GM18858 (cell line): Measurements from ENCODE around the gene MND1.

Source experiments
- ATAC-seq: cut with Tn5 transposase; IDR thresholded peaks from one replicate; pipeline ENCODE4 v1.9.1; 2021; ENCODE audit not compliant: unreplicated experiment

Gene MND1

GRCh38 chr4:153344131-153345011 is at the start of gene MND1:
Gene MND1 (plus strand): TSS chr4:153344688. CDS start chr4:153344738, 50 bp downstream.
- ATAC-seq, result peak; percentile 61

- no peak for ATAC-seq
Observed at GRCh38 chr4:153295131-153295755, 49.2 kb upstream of the MND1 start.

GRCh38 chr4:153296040-153296823 is 48.3 kb upstream of the MND1 start:
- no peak for ATAC-seq

- ATAC-seq, result no peak
Observed at GRCh38 chr4:153297116-153297515, 47.4 kb upstream of the MND1 start.

GRCh38 chr4:153310793-153311192 is 33.7 kb upstream of the MND1 start:
- ATAC-seq, result no peak

GRCh38 chr4:153314915-153315314 is 29.6 kb upstream of the MND1 start:
- no peak for ATAC-seq

GRCh38 chr4:153318696-153319320 is 25.7 kb upstream of the MND1 start:
- ATAC-seq, result no peak

GRCh38 chr4:153322791-153323190 is 21.7 kb upstream of the MND1 start:
- no peak for ATAC-seq

GRCh38 chr4:153324046-153324445 is 20.4 kb upstream of the MND1 start:
- no peak for ATAC-seq

- no peak for ATAC-seq
Observed at GRCh38 chr4:153325558-153325957, 18.9 kb upstream of the MND1 start.

- ATAC-seq, result no peak
Observed at GRCh38 chr4:153326513-153326912, 18.0 kb upstream of the MND1 start.

GRCh38 chr4:153327247-153327646 is 17.2 kb upstream of the MND1 start:
- peak; percentile 44 for ATAC-seq

GRCh38 chr4:153332936-153333335 is 11.6 kb upstream of the MND1 start:
- ATAC-seq, result no peak

- ATAC-seq, result no peak
Observed at GRCh38 chr4:153333874-153334273, 10.6 kb upstream of the MND1 start.

- no peak for ATAC-seq
Observed at GRCh38 chr4:153335665-153336064, 8.8 kb upstream of the MND1 start.

- no peak for ATAC-seq
Observed at GRCh38 chr4:153337686-153338085, 6.8 kb upstream of the MND1 start.

GRCh38 chr4:153341575-153342090 is 2.9 kb upstream of the MND1 start:
- no peak for ATAC-seq

- ATAC-seq, result no peak
Observed at GRCh38 chr4:153342751-153343552, 1.5 kb upstream of the MND1 start.

- ATAC-seq, result peak; percentile 26
Observed at GRCh38 chr4:153345012-153345981, 809 bp downstream of the MND1 start.
